GM13976 (cell line): ENCODE measurements around the gene NELL2.

Source experiments
- DNase-seq: peaks from one replicate; pipeline ENCODE4 v3.0.0; 2012; ENCODE audit warnings: low spot score
- in situ Hi-C: fragments of 300-500 bp; cut with MboI; formaldehyde crosslinking; loops from one replicate; pipeline ENCODE4 v1.12.0; 2022; ENCODE audit warnings: low sequenced_read_pairs, mixed read lengths, inconsistent platforms; ENCODE audit not compliant: unreplicated experiment
- TF ChIP-seq, protein P1 (sequence below): IDR thresholded peaks from 2 replicates; pipeline ENCODE4 v1.5.1; 2012; ENCODE audit warnings: borderline replicate concordance, mild to moderate bottlenecking; ENCODE audit not compliant: insufficient read depth; ENCODE audit errors: extremely low read depth, missing control alignments, control extremely low read depth

Gene NELL2

DNA sequence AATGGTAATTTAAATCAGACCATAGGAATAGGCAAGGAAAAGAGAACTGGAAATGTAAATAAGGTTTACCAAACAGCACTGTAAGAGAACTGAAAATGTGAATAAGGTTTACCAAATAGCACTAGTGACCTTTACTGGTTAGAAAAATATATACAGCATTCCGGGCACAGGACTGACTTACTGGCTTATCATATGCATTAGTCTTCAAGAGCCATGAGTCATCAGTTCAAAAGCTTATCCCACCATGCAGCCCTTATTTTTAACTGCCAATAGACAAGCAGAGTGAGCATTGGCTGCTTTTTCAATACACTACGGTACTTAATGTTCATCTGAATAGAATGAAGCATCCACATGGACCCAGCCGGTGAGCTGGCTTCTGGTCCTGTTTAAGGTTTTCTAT is 13.0 kb upstream of the NELL2 start:
- TF ChIP-seq, protein P1, sequence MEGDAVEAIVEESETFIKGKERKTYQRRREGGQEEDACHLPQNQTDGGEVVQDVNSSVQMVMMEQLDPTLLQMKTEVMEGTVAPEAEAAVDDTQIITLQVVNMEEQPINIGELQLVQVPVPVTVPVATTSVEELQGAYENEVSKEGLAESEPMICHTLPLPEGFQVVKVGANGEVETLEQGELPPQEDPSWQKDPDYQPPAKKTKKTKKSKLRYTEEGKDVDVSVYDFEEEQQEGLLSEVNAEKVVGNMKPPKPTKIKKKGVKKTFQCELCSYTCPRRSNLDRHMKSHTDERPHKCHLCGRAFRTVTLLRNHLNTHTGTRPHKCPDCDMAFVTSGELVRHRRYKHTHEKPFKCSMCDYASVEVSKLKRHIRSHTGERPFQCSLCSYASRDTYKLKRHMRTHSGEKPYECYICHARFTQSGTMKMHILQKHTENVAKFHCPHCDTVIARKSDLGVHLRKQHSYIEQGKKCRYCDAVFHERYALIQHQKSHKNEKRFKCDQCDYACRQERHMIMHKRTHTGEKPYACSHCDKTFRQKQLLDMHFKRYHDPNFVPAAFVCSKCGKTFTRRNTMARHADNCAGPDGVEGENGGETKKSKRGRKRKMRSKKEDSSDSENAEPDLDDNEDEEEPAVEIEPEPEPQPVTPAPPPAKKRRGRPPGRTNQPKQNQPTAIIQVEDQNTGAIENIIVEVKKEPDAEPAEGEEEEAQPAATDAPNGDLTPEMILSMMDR, result no peak
- in situ Hi-C loops, result no loop called here
- no peak for DNase-seq

DNA sequence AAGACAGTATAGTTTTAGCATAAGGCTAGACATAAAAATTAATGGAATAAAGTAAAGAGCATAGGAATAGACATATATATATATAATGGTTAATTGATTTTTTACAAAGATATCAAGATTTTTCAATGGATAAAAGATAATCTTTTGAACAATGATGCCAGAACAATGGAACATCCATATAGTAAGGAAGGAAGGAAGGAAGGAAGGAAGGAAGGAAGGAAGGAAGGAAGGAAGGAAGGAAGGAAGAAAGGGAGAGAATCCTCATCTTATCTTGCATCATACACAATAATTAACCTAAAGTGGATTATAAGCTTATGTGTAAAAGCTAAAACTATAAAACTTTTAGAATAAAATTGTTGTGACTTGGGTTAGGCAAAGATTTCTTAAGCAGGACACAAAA is 9.8 kb upstream of the NELL2 start:
- no peak for DNase-seq
- TF ChIP-seq, protein P1, result no peak
- in situ Hi-C loops, result no loop called here

DNA sequence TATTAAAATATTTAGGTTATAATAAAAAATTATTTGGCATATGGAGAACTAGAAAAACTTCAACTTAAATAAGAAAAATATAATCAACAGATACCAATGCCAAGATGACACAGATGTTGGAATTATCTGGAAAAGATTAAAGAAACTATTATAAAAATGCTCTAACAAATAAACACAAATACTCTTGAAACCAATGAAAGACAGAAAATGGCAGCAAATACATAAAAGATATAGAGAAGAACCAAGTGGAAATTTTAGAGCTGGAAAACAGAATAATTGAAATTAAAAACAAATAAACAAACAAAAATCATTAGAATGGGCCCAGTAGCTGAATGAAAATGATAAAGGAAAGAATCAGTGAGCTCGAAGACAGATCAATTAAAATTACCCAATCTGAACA is 5.1 kb upstream of the NELL2 start:
- DNase-seq, result no peak
- TF ChIP-seq, protein P1, result no peak
- in situ Hi-C loops, result no loop called here

DNA sequence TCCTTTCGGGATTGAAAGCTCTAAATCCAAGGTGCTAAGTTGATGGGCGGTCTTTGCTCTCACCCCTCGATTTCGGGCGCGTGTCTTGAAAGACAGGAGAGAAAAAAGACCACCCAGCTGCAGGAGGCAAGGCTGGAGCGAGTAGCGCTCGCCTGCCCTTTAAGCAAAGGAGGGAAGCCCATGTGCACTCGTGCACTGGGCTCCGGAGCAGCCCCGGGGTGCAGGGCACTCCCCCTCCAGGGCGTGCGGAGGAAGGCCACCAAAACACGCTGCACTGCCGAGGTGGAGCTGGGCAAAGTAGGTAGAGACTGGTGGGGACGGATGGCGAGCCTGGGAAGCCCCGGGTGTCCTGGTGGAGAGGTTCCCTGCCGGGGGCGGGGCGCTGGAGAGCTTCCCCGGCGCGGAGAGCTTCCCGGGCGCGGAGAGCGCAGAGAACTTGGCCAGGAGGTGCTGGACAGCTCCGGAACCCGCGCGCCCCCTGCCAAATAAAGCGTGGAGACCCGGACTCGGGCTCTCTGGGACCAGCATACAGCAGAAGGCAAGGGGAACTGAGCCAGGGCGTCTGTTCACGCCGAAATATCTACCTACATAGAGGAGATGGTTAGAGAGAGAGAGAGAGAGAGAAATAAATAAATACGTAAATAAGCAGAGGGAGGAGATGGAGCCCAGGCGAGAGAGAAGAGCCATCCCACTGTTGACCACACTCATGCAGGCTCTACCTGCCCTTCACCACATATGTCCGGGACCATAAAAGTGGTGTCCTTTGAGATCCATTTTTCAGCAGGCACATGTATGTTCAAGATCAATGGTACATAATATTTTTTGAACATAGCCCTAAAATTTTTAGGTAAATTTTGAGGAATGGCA is 662 bp upstream of the NELL2 start:
- in situ Hi-C loops, result no loop called here
- TF ChIP-seq, protein P1, result no peak
- DNase-seq, result peak; percentile 53

DNA sequence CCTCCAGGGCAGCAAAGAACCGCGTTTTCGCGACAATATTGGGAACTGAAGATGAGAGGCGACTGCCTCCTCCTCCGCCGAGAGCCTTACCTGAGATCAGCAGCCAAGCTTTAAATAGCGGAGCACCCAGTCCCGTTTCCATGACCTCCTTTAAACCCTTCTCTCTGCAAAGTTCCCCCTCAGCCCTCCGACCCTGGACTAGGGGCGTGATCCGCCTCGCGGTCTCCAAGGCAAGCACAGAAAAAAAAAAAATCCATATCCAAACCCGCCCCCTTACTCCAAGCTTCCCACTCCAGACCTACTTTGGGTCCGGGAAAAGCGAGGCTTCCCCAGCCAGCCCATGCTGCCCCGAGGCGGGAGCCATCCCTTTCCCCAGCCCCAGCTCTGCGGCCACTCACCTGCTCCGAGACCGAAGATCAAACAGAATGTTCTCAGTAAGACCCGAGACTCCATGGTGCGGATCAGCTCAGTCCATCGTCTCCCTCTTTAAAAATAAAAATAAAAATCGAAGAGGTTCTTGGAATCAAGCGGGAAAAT is 630 bp downstream of the NELL2 start:
- DNase-seq, result peak; percentile 38
- in situ Hi-C loops, result no loop called here
- TF ChIP-seq, protein P1, result no peak

DNA sequence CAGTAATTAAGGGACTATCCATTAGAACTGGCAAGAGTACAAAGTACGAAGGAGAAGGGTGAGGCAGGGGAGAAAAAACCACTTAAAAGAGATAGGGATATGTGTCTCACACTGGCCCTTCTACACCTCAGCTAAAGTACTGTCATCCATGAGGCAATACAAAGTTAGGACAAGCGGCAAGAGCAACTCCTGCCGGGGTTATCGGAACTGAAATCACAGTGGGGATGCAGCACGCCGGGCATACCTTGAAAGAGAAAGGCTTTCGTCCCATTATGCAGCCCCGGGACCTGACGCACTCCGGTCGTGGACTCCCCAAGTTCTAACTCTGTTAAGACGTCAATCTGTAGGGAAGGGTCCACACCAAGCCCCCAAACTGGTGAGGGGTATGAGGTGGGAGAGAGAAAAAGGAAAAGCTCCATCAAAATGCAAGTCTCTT is 1.1 kb downstream of the NELL2 start:
- in situ Hi-C loops, result no loop called here
- DNase-seq, result peak; percentile 29
- TF ChIP-seq, protein P1, result no peak

DNA sequence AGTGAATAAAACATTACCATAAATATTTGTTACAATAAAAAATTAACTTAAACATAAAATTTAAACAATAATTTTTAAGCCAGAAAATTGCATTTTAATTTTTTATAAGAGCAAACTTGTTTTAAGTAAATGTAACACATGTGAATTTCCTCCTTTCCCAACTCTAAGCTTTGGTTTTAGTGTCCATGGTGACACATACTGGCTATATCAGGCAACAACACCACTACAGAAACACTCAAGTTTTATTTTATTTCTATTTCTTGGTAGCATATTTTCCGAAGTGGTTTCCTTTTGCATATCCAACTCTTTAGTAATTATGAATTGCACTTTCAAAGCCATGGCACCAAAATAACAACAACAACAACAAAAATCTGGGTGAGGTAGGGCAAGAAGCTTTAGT is 2.2 kb downstream of the NELL2 start:
- TF ChIP-seq, protein P1, result peak; percentile 13
- peak; percentile 17 for DNase-seq
- in situ Hi-C loops, result no loop called here
